Endodermal cell (in vitro differentiated cells): ENCODE results near the gene LACTBL1. TPM values are rescaled to one million over a fixed set of nuclear protein-coding genes. Genes with fewer than 3 reads are reported as not detected.
"Not testable (repeated sequence)": the region's sequence is repeated elsewhere in the genome, so short reads cannot be mapped to it uniquely, and the experiment has no call there.

ENCODE experiments used
- DNase-seq: peaks from one replicate; pipeline ENCODE4 v3.0.0-alpha.2; 2017
- H3K27ac ChIP-seq: 2 replicates; pipeline ENCODE4 v1.5.1; 2013; ENCODE audit warnings: mild to moderate bottlenecking, low read depth, low read length, moderate library complexity
- H3K27me3 ChIP-seq: 2 replicates; pipeline ENCODE4 v1.6.1; 2013; ENCODE audit warnings: mild to moderate bottlenecking, low read length, moderate library complexity; ENCODE audit not compliant: insufficient read depth, control insufficient read depth, poor library complexity, severe bottlenecking
- H3K36me3 ChIP-seq: 2 replicates; pipeline ENCODE4 v1.7.0; 2013; ENCODE audit warnings: mild to moderate bottlenecking, low read length, moderate library complexity; ENCODE audit not compliant: control insufficient read depth, insufficient read depth
- H3K4me1 ChIP-seq: one replicate; pipeline ENCODE4 v1.7.0; 2013; ENCODE audit warnings: low read length; ENCODE audit not compliant: control insufficient read depth, insufficient read depth
- H3K4me3 ChIP-seq: 2 replicates; pipeline ENCODE4 v1.5.1; 2013; ENCODE audit warnings: mild to moderate bottlenecking, low read length, moderate library complexity
- H3K9ac ChIP-seq: 2 replicates; pipeline ENCODE4 v1.6.1; 2013; ENCODE audit warnings: mild to moderate bottlenecking, low read length, moderate library complexity; ENCODE audit not compliant: poor library complexity, severe bottlenecking; ENCODE audit errors: extremely low read depth
- H3K9me3 ChIP-seq: 2 replicates; pipeline ENCODE4 v1.6.1; 2013; ENCODE audit warnings: mild to moderate bottlenecking, low read length, moderate library complexity; ENCODE audit not compliant: control insufficient read depth
- H3K27ac Mint-ChIP-seq: 2 replicates; pipeline ENCODE4 v1.8.0; 2020; ENCODE audit warnings: mixed read lengths
- H3K27me3 Mint-ChIP-seq: 2 replicates; pipeline ENCODE4 v1.8.0; 2021; ENCODE audit warnings: mild to moderate bottlenecking, mixed read lengths; ENCODE audit not compliant: insufficient read depth
- H3K36me3 Mint-ChIP-seq: 2 replicates; pipeline ENCODE4 v1.8.0; 2020; ENCODE audit warnings: low read depth, mixed read lengths
- H3K4me1 Mint-ChIP-seq: 2 replicates; pipeline ENCODE4 v1.8.0; 2020; ENCODE audit warnings: mixed read lengths
- H3K4me3 Mint-ChIP-seq: 2 replicates; pipeline ENCODE4 v1.8.0; 2020; ENCODE audit warnings: mild to moderate bottlenecking, moderate library complexity, mixed read lengths
- H3K9me3 Mint-ChIP-seq: 2 replicates; pipeline ENCODE4 v1.8.0; 2020; ENCODE audit warnings: mild to moderate bottlenecking, mixed read lengths
- CTCF ChIP-seq: fragments of 200-600 bp; sonication (generic); conservative IDR thresholded peaks from 2 replicates; pipeline ENCODE4 v1.5.0; 2021; ENCODE audit warnings: antibody characterized with exemption, mild to moderate bottlenecking
- WGBS, 2 experiments: methylation state at CpG; one replicate each; pipeline versions ENCODE4 v1.1.5 to v1.1.7; 2013; ENCODE audit warnings: missing lambda C conversion rate in 2 of 2, mixed read lengths in 1 of 2; ENCODE audit not compliant: insufficient coverage in 1 of 2, insufficient read length in 1 of 2; 5-methylcytosine and 5-hydroxymethylcytosine counted together
- total RNA-seq, 2 donors: library from RNA; stranded (reverse); fragmentation: NEBNext Ultra II Directional in 1 of 2; extraction: Animal tissue kit (Norgen Biotek cat#: 25700) in 1 of 2; gene quantifications; 2 replicates in 1 of 2; 3 replicates in 1 of 2; pipeline ENCODE4 v1.2.1, GENCODE V29; 2021

LACTBL1 gene
- total RNA-seq, 2 donors from 2014 or later = not detected

- 70 to 88% methylated on average over 2 to 3 of the region's 3 CpGs for WGBS, 2 experiments
- peak; percentile 73 for DNase-seq
- Mint-ChIP-seq H3K4me3 (no peak overlapping the region), H3K4me1 (peaks cover 5% of the 10 kb centered on the region), H3K27ac (peak overlapping the region; percentile 52), H3K9me3 (no peaks in the 10 kb centered on the region), H3K27me3 (no peaks in the 10 kb centered on the region), H3K36me3 (no peaks in the 10 kb centered on the region)
- Histone ChIP-seq H3K4me3 (no peak overlapping the region), H3K4me1 (no peaks in the 10 kb centered on the region), H3K9ac (no peak overlapping the region), H3K9me3 (no peaks in the 10 kb centered on the region), H3K27ac (no peak overlapping the region), H3K27me3 (no peaks in the 10 kb centered on the region), H3K36me3 (no peaks in the 10 kb centered on the region)
- TF ChIP-seq CTCF = no peak
Measured at GRCh38 chr1:23013657-23014056, 41.0 kb upstream of the LACTBL1 start.

- DNase-seq, H3K4me3 Mint-ChIP-seq, H3K4me1 ChIP-seq, H3K27ac ChIP-seq, H3K27me3 Mint-ChIP-seq, H3K9me3 Mint-ChIP-seq, H3K36me3 Mint-ChIP-seq, H3K9ac ChIP-seq, H3K36me3 ChIP-seq, H3K4me1 Mint-ChIP-seq, H3K4me3 ChIP-seq, H3K9me3 ChIP-seq, H3K27ac Mint-ChIP-seq: not testable (repeated sequence)
- 89 to 93% methylated on average over 8 of the region's 8 CpGs for WGBS, 2 experiments
- peaks cover 21% of the 10 kb centered on the region for H3K27me3 ChIP-seq
Measured at GRCh38 chr1:23010025-23010424, 37.4 kb upstream of the LACTBL1 start.

GRCh38 chr1:23008901-23009300 is 36.2 kb upstream of the LACTBL1 start:
- H3K27ac Mint-ChIP-seq = no peak overlapping the region
- no peaks in the 10 kb centered on the region for H3K36me3 Mint-ChIP-seq
- Histone ChIP-seq H3K4me1 (no peaks in the 10 kb centered on the region), H3K27ac (no peak overlapping the region), H3K9ac (no peak overlapping the region), H3K27me3 (peaks cover 22% of the 10 kb centered on the region), H3K4me3 (no peak overlapping the region), H3K9me3 (no peaks in the 10 kb centered on the region), H3K36me3 (no peaks in the 10 kb centered on the region)
- H3K27me3 Mint-ChIP-seq = peaks cover 8% of the 10 kb centered on the region
- peaks cover 2% of the 10 kb centered on the region for H3K9me3 Mint-ChIP-seq
- no peak for TF ChIP-seq CTCF
- H3K4me1 Mint-ChIP-seq = peaks cover 6% of the 10 kb centered on the region
- H3K4me3 Mint-ChIP-seq = no peak overlapping the region
- WGBS, 2 experiments = 83 to 95% methylated on average over 1 to 2 of the region's 2 CpGs
- no peak for DNase-seq

GRCh38 chr1:23007106-23007505 is 34.4 kb upstream of the LACTBL1 start:
- H3K9ac ChIP-seq = no peak overlapping the region
- no peaks in the 10 kb centered on the region for H3K36me3 ChIP-seq
- no peak overlapping the region for H3K27ac ChIP-seq
- H3K4me1 ChIP-seq = no peaks in the 10 kb centered on the region
- peaks cover 8% of the 10 kb centered on the region for H3K27me3 Mint-ChIP-seq
- peaks cover 9% of the 10 kb centered on the region for H3K9me3 ChIP-seq
- H3K4me3 ChIP-seq = no peak overlapping the region
- H3K27ac Mint-ChIP-seq = no peak overlapping the region
- TF ChIP-seq CTCF = no peak
- H3K4me1 Mint-ChIP-seq = peaks cover 4% of the 10 kb centered on the region
- 94 to 95% methylated on average over 3 to 4 of the region's 4 CpGs for WGBS, 2 experiments
- H3K36me3 Mint-ChIP-seq = no peaks in the 10 kb centered on the region
- no peak overlapping the region for H3K4me3 Mint-ChIP-seq
- peaks cover 2% of the 10 kb centered on the region for H3K9me3 Mint-ChIP-seq
- H3K27me3 ChIP-seq = peaks cover 40% of the 10 kb centered on the region
- no peak for DNase-seq

GRCh38 chr1:23004769-23005168 is 32.1 kb upstream of the LACTBL1 start:
- not testable (repeated sequence) for H3K27ac Mint-ChIP-seq, H3K4me3 Mint-ChIP-seq, DNase-seq, H3K4me3 ChIP-seq, H3K36me3 Mint-ChIP-seq, H3K27ac ChIP-seq, H3K9me3 Mint-ChIP-seq, H3K27me3 Mint-ChIP-seq, H3K4me1 Mint-ChIP-seq, H3K9ac ChIP-seq, H3K4me1 ChIP-seq, H3K36me3 ChIP-seq
- Histone ChIP-seq H3K9me3 (peaks cover 17% of the 10 kb centered on the region), H3K27me3 (peaks cover 58% of the 10 kb centered on the region)
- 80 to 87% methylated on average over 1 to 2 of the region's 3 CpGs for WGBS, 2 experiments
